Measurements from ENCODE around the gene HSD11B2. TPM values are rescaled to one million over a fixed set of nuclear protein-coding genes. Genes with fewer than 3 reads are reported as not detected.

HSD11B2 gene
- total and polyA plus RNA-seq, 2 of the 4 experiments (the other 2 are of a cell fraction): 0.26 TPM; not detected in 1

DNA sequence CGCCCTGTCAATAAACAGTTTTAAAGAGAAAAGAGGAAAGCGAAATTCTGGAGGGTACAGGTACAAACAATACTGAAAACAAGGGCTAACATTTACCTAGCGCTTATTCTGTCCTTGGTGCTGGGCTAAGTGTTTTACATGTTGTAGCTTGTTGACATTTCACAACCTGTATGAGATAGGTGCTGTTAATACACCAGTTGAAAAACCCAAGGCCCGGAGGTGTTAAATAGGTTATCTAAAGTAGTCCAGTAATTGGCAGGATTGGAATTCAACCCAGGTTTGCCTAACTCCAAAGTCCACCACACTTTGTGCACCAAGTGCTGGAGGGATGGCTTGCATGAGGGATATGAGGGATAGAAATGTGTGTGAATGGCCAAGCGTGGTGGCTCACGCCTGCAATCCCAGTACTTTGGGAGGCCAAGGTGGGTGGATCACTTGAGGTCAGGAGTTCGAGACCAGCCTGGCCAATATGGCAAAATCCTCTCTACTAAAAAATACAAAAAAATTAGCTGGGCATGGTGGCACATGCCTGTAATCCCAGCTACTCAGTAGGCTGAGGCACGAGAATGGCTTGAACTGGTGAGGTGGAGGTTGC lies 47.1 kb downstream of the HSD11B2 start:
- Histone ChIP-seq H3K4me3 (ENCODE audit: insufficient read depth, low read depth, low read length) (no peak overlapping the region), H3K56ac (ENCODE audit: extremely low read depth, insufficient read depth, low read length) (no peak overlapping the region), H3K27ac (ENCODE audit: insufficient read depth, low read length) (no peak overlapping the region), H4K8ac (ENCODE audit: low read depth in 2 of 2, low read length in 2 of 2) (no peak overlapping the region), H4K91ac (ENCODE audit: insufficient read depth, low read depth, low read length) (no peak overlapping the region), H2AK9ac (replicated peaks; ENCODE audit: low read depth, low read length, poor library complexity) (no peak overlapping the region), H2BK120ac (ENCODE audit: low read depth, low read length) (no peak overlapping the region), H3K14ac (replicated peaks; ENCODE audit: low read depth, low read length) (no peak overlapping the region), H3K4me2 (ENCODE audit: low read depth, low read length) (no peak overlapping the region), H3K9ac (ENCODE audit: low read depth, low read length) (no peak overlapping the region), H2AK5ac (ENCODE audit: low read depth, low read length) (no peak overlapping the region), H3K4ac (ENCODE audit: low read depth, low read length) (no peak overlapping the region), H3K4me1 (ENCODE audit: control insufficient read depth, insufficient read depth, low read length) (peaks cover 11% of the 10 kb centered on the region), H2BK5ac (ENCODE audit: low read depth, low read length, poor library complexity, severe bottlenecking) (no peak overlapping the region), H3K27me3 (ENCODE audit: control insufficient read depth, insufficient read depth, low read length) (no peaks in the 10 kb centered on the region), H3K9me3 (ENCODE audit: control insufficient read depth, insufficient read depth, low read length) (no peaks in the 10 kb centered on the region), H4K5ac (ENCODE audit: low read depth, low read length) (no peak overlapping the region), H2AFZ (replicated peaks; ENCODE audit: low read length, poor library complexity) (no peak overlapping the region), H4K20me1 (ENCODE audit: insufficient read depth, low read length) (peaks cover 52% of the 10 kb centered on the region), H3K9me1 (ENCODE audit: insufficient read depth, low read length) (peaks cover 16% of the 10 kb centered on the region), H3K36me3 (ENCODE audit: control insufficient read depth, insufficient read depth, low read length) (peaks cover 2% of the 10 kb centered on the region; the same call in 1 of the 2 replicates), H2BK20ac (ENCODE audit: low read depth, low read length) (no peak overlapping the region), H3K79me1 (ENCODE audit: low read depth in 1 of 2, low read length in 2 of 2) (peaks cover 30 to 81% of the 10 kb centered on the region in 2 experiments), H3K18ac (ENCODE audit: low read depth, low read length) (no peak overlapping the region), H2BK15ac (ENCODE audit: low read depth, low read length) (no peak overlapping the region), H3K23ac (ENCODE audit: low read depth, low read length) (no peak overlapping the region)
- intact Hi-C loops (cut with micrococcal nuclease) (no loop called here), in situ Hi-C loops (cut with MboI; ENCODE audit: low sequenced_read_pairs) (no loop called here), dilution Hi-C loops (cut with HindIII; ENCODE audit: low sequenced_read_pairs, unreplicated experiment) (no loop called here)
- no TSS peak for BruUV-seq (replicated peaks)
- TF ChIP-seq FOS (IDR thresholded peaks at IDR 0.05; ENCODE audit: low read depth, low read length) (no peak), RAD21 (IDR thresholded peaks at IDR 0.05; ENCODE audit: low read length) (no peak), RCOR1 (IDR thresholded peaks at IDR 0.05; ENCODE audit: insufficient replicate concordance, low read length) (no peak), NFE2L2 (IDR thresholded peaks at IDR 0.05; ENCODE audit: low read depth, low read length) (no peak), POLR2A (IDR thresholded peaks at IDR 0.05; ENCODE audit: low read depth, low read length) (no peak), MAFK (IDR thresholded peaks at IDR 0.05; ENCODE audit: low read depth, low read length) (no peak), BHLHE40 (IDR thresholded peaks at IDR 0.05; ENCODE audit: low read depth, low read length) (no peak), MAZ (IDR thresholded peaks at IDR 0.05; ENCODE audit: borderline replicate concordance, low read depth, low read length) (no peak), CEBPB (IDR thresholded peaks at IDR 0.05; ENCODE audit: low read depth, low read length) (no peak), RFX5 (IDR thresholded peaks at IDR 0.05; ENCODE audit: low read depth, low read length) (no peak), SMC3 (IDR thresholded peaks at IDR 0.05; ENCODE audit: low read depth, low read length) (no peak), CHD1 (IDR thresholded peaks at IDR 0.05; ENCODE audit: low read depth, low read length) (no peak), MXI1 (IDR thresholded peaks at IDR 0.05; ENCODE audit: borderline replicate concordance, low read depth, low read length) (no peak)
- TF ChIP-seq, protein P1, sequence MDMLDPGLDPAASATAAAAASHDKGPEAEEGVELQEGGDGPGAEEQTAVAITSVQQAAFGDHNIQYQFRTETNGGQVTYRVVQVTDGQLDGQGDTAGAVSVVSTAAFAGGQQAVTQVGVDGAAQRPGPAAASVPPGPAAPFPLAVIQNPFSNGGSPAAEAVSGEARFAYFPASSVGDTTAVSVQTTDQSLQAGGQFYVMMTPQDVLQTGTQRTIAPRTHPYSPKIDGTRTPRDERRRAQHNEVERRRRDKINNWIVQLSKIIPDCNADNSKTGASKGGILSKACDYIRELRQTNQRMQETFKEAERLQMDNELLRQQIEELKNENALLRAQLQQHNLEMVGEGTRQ (IDR thresholded peaks at IDR 0.05; ENCODE audit: low read depth, low read length): no peak
- TF ChIP-seq, protein P2, sequence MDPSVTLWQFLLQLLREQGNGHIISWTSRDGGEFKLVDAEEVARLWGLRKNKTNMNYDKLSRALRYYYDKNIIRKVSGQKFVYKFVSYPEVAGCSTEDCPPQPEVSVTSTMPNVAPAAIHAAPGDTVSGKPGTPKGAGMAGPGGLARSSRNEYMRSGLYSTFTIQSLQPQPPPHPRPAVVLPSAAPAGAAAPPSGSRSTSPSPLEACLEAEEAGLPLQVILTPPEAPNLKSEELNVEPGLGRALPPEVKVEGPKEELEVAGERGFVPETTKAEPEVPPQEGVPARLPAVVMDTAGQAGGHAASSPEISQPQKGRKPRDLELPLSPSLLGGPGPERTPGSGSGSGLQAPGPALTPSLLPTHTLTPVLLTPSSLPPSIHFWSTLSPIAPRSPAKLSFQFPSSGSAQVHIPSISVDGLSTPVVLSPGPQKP (IDR thresholded peaks at IDR 0.05; ENCODE audit: borderline replicate concordance, low read depth, low read length): no peak
- TF ChIP-seq, protein P3, sequence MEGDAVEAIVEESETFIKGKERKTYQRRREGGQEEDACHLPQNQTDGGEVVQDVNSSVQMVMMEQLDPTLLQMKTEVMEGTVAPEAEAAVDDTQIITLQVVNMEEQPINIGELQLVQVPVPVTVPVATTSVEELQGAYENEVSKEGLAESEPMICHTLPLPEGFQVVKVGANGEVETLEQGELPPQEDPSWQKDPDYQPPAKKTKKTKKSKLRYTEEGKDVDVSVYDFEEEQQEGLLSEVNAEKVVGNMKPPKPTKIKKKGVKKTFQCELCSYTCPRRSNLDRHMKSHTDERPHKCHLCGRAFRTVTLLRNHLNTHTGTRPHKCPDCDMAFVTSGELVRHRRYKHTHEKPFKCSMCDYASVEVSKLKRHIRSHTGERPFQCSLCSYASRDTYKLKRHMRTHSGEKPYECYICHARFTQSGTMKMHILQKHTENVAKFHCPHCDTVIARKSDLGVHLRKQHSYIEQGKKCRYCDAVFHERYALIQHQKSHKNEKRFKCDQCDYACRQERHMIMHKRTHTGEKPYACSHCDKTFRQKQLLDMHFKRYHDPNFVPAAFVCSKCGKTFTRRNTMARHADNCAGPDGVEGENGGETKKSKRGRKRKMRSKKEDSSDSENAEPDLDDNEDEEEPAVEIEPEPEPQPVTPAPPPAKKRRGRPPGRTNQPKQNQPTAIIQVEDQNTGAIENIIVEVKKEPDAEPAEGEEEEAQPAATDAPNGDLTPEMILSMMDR (conservative IDR thresholded peaks at IDR 0.05; ENCODE audit: low read depth, low read length): no peak
- DNase-seq (no peak), ATAC-seq (ENCODE audit: low read depth) (no peak)
- POLR2A ChIA-PET (ENCODE audit: unreplicated experiment): no interaction called here
- CTCF ChIA-PET: no interaction called here
- WGBS, 2 experiments (ENCODE audit: extremely low coverage in 2 of 2, insufficient read length in 1 of 2): 80% methylated on average over 1 of the region's 8 CpGs; no CpG with 5 or more reads in 1 of the 2 experiments

Data from IMR-90 (cell line).